SK-N-SH (cell line): ENCODE measurements around the gene SIK2. TPM values are rescaled to one million over a fixed set of nuclear protein-coding genes. Genes with fewer than 3 reads are reported as not detected.

ENCODE experiments used
- CTCF ChIA-PET: fragments of 300-600, 350-600 bp; formaldehyde crosslinking; extraction: SDS; loops from one replicate; lab custom pipeline; 2021; lab: Yijun Ruan, JAX
- POLR2A ChIA-PET: fragments of 350-600 bp; sonication (Branson Sonifier 250); formaldehyde crosslinking; extraction: SDS; loops from one replicate; lab custom pipeline; 2020; ENCODE audit warnings: antibody characterized with exemption, inconsistent platforms; lab: Yijun Ruan, JAX
- DNase-seq: peaks from one replicate; pipeline ENCODE4 v3.0.0; 2012
- H2AFZ ChIP-seq: fragments of 200-600 bp; sonication (generic); 2 replicates; pipeline ENCODE4 v1.8.1; 2016; ENCODE audit warnings: antibody characterized with exemption, mild to moderate bottlenecking, low read depth
- H3F3A ChIP-seq: fragments of 200-600 bp; sonication (generic); replicated peaks from 2 replicates; pipeline ENCODE3; 2016; ENCODE audit warnings: antibody characterized with exemption, mild to moderate bottlenecking; ENCODE audit not compliant: insufficient read depth
- H3K27ac ChIP-seq, 2 experiments: fragments of 200-500 bp in 1 of 2; fragments of 200-600 bp in 1 of 2; sonication (Bioruptor generic) in 1 of 2; sonication (generic), shearing (Covaris generic) in 1 of 2; 2 replicates each; pipeline versions ENCODE4 v1.5.1 to v1.6.1; 2014 to 2016; ENCODE audit warnings: low read depth in 2 of 2, inconsistent platforms in 1 of 2, low read length in 1 of 2, mild to moderate bottlenecking in 1 of 2, mixed read lengths in 1 of 2
- H3K27me3 ChIP-seq: fragments of 200-600 bp; sonication (generic), shearing (Covaris generic); 2 replicates; pipeline ENCODE4 v1.6.1; 2016; ENCODE audit warnings: mixed run types; ENCODE audit not compliant: insufficient read depth
- H3K36me3 ChIP-seq, 2 experiments: fragments of 200-500 bp in 1 of 2; fragments of 200-600 bp in 1 of 2; sonication (Bioruptor generic) in 1 of 2; sonication (generic) in 1 of 2; replicated peaks in 1 of 2; 2 replicates each; pipeline versions ENCODE3 to v1.5.1; 2014 to 2016; ENCODE audit warnings: low read length in 1 of 2, mild to moderate bottlenecking in 1 of 2; ENCODE audit not compliant: insufficient read depth in 2 of 2, control insufficient read depth in 1 of 2
- H3K4me1 ChIP-seq, 2 experiments: fragments of 200-500 bp in 1 of 2; fragments of 200-600 bp in 1 of 2; sonication (Bioruptor generic) in 1 of 2; sonication (generic), shearing (Covaris generic) in 1 of 2; 2 replicates each; pipeline versions ENCODE4 v1.5.1 to v1.6.1; 2014 to 2016; ENCODE audit warnings: low read depth in 1 of 2, low read length in 1 of 2, mixed run types in 1 of 2; ENCODE audit not compliant: insufficient read depth in 2 of 2, control insufficient read depth in 1 of 2
- H3K4me2 ChIP-seq: fragments of 200-600 bp; sonication (generic), shearing (Covaris generic); 2 replicates; pipeline ENCODE4 v1.6.1; 2017; ENCODE audit warnings: mixed run types
- H3K4me3 ChIP-seq, 2 experiments: fragments of 200-500 bp in 1 of 2; fragments of 200-600 bp in 1 of 2; sonication (Bioruptor generic) in 1 of 2; sonication (generic), shearing (Covaris generic) in 1 of 2; 2 replicates each; pipeline versions ENCODE4 v1.5.1 to v1.8.1; 2014 to 2016; ENCODE audit warnings: low read depth in 2 of 2, inconsistent platforms in 1 of 2, low read length in 1 of 2, mild to moderate bottlenecking in 1 of 2, mixed read lengths in 1 of 2, moderate library complexity in 1 of 2
- H3K79me2 ChIP-seq: fragments of 200-600 bp; sonication (generic); 2 replicates; pipeline ENCODE4 v1.8.1; 2017; ENCODE audit warnings: mild to moderate bottlenecking; ENCODE audit not compliant: insufficient read depth
- H3K9ac ChIP-seq: fragments of 200-600 bp; sonication (generic); 2 replicates; pipeline ENCODE4 v1.6.1; 2017; ENCODE audit warnings: mixed run types
- H3K9me2 ChIP-seq: fragments of 200-600 bp; sonication (generic); 2 replicates; pipeline ENCODE4 v1.6.1; 2017; ENCODE audit warnings: mixed run types
- H3K9me3 ChIP-seq: fragments of 200-600 bp; sonication (generic); 2 replicates; pipeline ENCODE4 v1.6.1; 2017; ENCODE audit warnings: mixed run types, mild to moderate bottlenecking, moderate library complexity
- H4K20me1 ChIP-seq: fragments of 200-600 bp; sonication (generic); 2 replicates; pipeline ENCODE4 v1.6.1; 2017; ENCODE audit warnings: mild to moderate bottlenecking, mixed run types; ENCODE audit not compliant: insufficient read depth
- CHD2 ChIP-seq: fragments of 150-350 bp; IDR thresholded peaks from 2 replicates; pipeline ENCODE4 v1.6.1; 2018; ENCODE audit warnings: low read length; ENCODE audit not compliant: partially characterized antibody
- CTCF ChIP-seq: fragments of 200-600 bp; sonication (generic); IDR thresholded peaks from 2 replicates; pipeline ENCODE4 v1.6.1; 2017; ENCODE audit warnings: antibody characterized with exemption, mild to moderate bottlenecking, moderate library complexity
- EP300 ChIP-seq, 2 experiments: IDR thresholded peaks; 2 replicates each; pipeline versions ENCODE4 v1.4.0 to v1.6.1; 2012; ENCODE audit warnings: borderline replicate concordance in 1 of 2, low read depth in 1 of 2, low read length in 1 of 2
- EZH2phosphoT487 ChIP-seq: fragments of 200-600 bp; sonication (generic); IDR thresholded peaks from 2 replicates; pipeline ENCODE4 v1.6.1; 2017; ENCODE audit warnings: low read depth, mixed run types, mild to moderate bottlenecking, antibody characterized with exemption, moderate library complexity, borderline replicate concordance
- FOXJ3 ChIP-seq: sonication (generic); formaldehyde crosslinking; IDR thresholded peaks from 2 replicates; pipeline ENCODE4 v1.5.1; 2020; ENCODE audit warnings: mild to moderate bottlenecking, missing genetic modification reagents
- FOXM1 ChIP-seq: IDR thresholded peaks from 2 replicates; pipeline ENCODE4 v1.4.0; 2012; ENCODE audit warnings: low read depth, mild to moderate bottlenecking
- GABPA ChIP-seq: IDR thresholded peaks from 2 replicates; pipeline ENCODE4 v1.4.0; 2012; ENCODE audit warnings: low read depth, mild to moderate bottlenecking
- GATA2 ChIP-seq: sonication (generic); formaldehyde crosslinking; IDR thresholded peaks from 2 replicates; pipeline ENCODE4 v1.5.0; 2020; ENCODE audit warnings: mild to moderate bottlenecking, missing genetic modification reagents
- IRF3 ChIP-seq: fragments of 150-350 bp; IDR thresholded peaks from 2 replicates; pipeline ENCODE4 v1.6.1; 2016; ENCODE audit warnings: mild to moderate bottlenecking, low read depth, low read length
- MAX ChIP-seq: IDR thresholded peaks from 2 replicates; pipeline ENCODE4 v1.4.0; 2012; ENCODE audit warnings: low read depth
- NFIC ChIP-seq: IDR thresholded peaks from 2 replicates; pipeline ENCODE4 v1.4.0; 2012; ENCODE audit warnings: borderline replicate concordance
- RAD21 ChIP-seq: IDR thresholded peaks from 2 replicates; pipeline ENCODE4 v1.6.1; 2012; ENCODE audit warnings: mild to moderate bottlenecking, low read length
- RCOR1 ChIP-seq: fragments of 150-350 bp; IDR thresholded peaks from 2 replicates; pipeline ENCODE4 v1.6.1; 2017; ENCODE audit warnings: antibody characterized with exemption, low read length
- SIN3A ChIP-seq: IDR thresholded peaks from 2 replicates; pipeline ENCODE4 v1.6.1; 2012; ENCODE audit warnings: low read depth, mild to moderate bottlenecking, low read length, moderate library complexity, borderline replicate concordance
- TAF1 ChIP-seq: IDR thresholded peaks from 2 replicates; pipeline ENCODE4 v1.6.1; 2012; ENCODE audit warnings: low read depth, mild to moderate bottlenecking, low read length, moderate library complexity, borderline replicate concordance
- TCF12 ChIP-seq: IDR thresholded peaks from 2 replicates; pipeline ENCODE4 v1.4.0; 2012
- YY1 ChIP-seq: IDR thresholded peaks from 2 replicates; pipeline ENCODE4 v1.4.0; 2012; ENCODE audit warnings: low read depth, mild to moderate bottlenecking
- WGBS: methylation state at CpG from one replicate; pipeline ENCODE4 v1.1.6; 2017; ENCODE audit warnings: low lambda C conversion rate; 5-methylcytosine and 5-hydroxymethylcytosine counted together
- polyA plus RNA-seq, 3 experiments: library from polyadenylated mRNA; depleted of rRNA; stranded (reverse); fragments of >200 nt; gene quantifications; 2 replicates each; pipeline ENCODE4 v1.2.3, GENCODE V29; 2012
- TF ChIP-seq, protein P1 (sequence below): IDR thresholded peaks from 2 replicates; pipeline ENCODE4 v1.4.0; 2012; ENCODE audit warnings: low read depth, borderline replicate concordance

The SIK2 gene
- polyA plus RNA-seq, 1 of the 3 experiments (the other 2 are of a cell fraction), result 8.9 TPM

DNA sequence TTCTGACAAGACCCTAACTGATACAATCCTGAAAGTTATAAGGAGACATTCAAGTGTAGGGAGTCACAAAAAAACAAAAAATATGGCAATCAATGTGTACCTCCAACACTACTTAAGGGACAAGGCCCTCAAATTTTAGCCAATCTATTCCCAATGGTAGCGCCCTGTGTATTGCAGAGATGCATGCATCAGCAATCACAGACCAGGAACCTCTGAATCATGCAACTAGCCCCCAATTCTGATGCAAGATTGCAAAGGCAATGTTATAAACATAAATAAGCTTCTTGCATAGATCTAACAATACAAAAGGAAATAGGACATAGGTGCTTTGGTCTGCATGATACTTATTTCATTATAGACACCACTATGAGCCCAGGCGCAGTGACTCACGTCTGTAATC is 29.7 kb upstream of the SIK2 start:
- 95% methylated on average over 3 of the region's 3 CpGs for WGBS
- peaks cover 3% of the 10 kb centered on the region for H3F3A ChIP-seq
- H3K4me2 ChIP-seq, result no peak overlapping the region
- H3K9ac ChIP-seq, result no peak overlapping the region
- POLR2A ChIA-PET, result no interaction called here
- H2AFZ ChIP-seq, result peak overlapping the region; percentile 54; the same call in 1 of the 2 replicates
- H3K27me3 ChIP-seq, result no peaks in the 10 kb centered on the region
- peaks cover 3 to 19% of the 10 kb centered on the region in 2 experiments; a peak in 3 of 4 replicates for H3K4me1 ChIP-seq
- no peak overlapping the region for H3K4me3 ChIP-seq
- CTCF ChIA-PET, result interaction anchor here (0.6 to 3.0 kb wide), 5 partner anchors 10 to 32 kb away, joined by 3 to 12 read pairs (median 3); no protein-coding TSS in a partner anchor
- H3K36me3 ChIP-seq, result no peaks in the 10 kb centered on the region
- DNase-seq, result no peak
- no peaks in the 10 kb centered on the region for H3K9me3 ChIP-seq
- TF ChIP-seq TCF12 (no peak), CHD2 (no peak), IRF3 (no peak), SIN3A (no peak), FOXM1 (no peak), GATA2 (no peak), CTCF (no peak), YY1 (no peak), EZH2phosphoT487 (no peak), GABPA (no peak), FOXJ3 (CRISPR knock-in tag) (no peak), MAX (no peak), TAF1 (no peak), NFIC (no peak), RCOR1 (no peak), EP300 (IDR thresholded peaks at IDR 0.05; ENCODE audit: borderline replicate concordance in 1 of 2, low read depth in 1 of 2, low read length in 1 of 2) (no peak), RAD21 (no peak)
- TF ChIP-seq, protein P1, sequence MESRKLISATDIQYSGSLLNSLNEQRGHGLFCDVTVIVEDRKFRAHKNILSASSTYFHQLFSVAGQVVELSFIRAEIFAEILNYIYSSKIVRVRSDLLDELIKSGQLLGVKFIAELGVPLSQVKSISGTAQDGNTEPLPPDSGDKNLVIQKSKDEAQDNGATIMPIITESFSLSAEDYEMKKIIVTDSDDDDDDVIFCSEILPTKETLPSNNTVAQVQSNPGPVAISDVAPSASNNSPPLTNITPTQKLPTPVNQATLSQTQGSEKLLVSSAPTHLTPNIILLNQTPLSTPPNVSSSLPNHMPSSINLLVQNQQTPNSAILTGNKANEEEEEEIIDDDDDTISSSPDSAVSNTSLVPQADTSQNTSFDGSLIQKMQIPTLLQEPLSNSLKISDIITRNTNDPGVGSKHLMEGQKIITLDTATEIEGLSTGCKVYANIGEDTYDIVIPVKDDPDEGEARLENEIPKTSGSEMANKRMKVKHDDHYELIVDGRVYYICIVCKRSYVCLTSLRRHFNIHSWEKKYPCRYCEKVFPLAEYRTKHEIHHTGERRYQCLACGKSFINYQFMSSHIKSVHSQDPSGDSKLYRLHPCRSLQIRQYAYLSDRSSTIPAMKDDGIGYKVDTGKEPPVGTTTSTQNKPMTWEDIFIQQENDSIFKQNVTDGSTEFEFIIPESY, result no peak
- H3K79me2 ChIP-seq, result no peaks in the 10 kb centered on the region
- no peaks in the 10 kb centered on the region for H3K9me2 ChIP-seq
- H4K20me1 ChIP-seq, result no peaks in the 10 kb centered on the region
- no peak overlapping the region for H3K27ac ChIP-seq
